ENCODE measurements around the gene ACSL1.

The ACSL1 gene

GRCh38 chr4:184861047-184861446 lies 35.3 kb upstream of the ACSL1 start:
- H3K9me3 ChIP-seq (ENCODE audit: severe bottlenecking) = no peaks in the 10 kb centered on the region
- no peak for DNase-seq
- H3K4me3 ChIP-seq (ENCODE audit: low read depth, low read length) = no peak overlapping the region
- no peak overlapping the region for H3K27ac ChIP-seq
- no peaks in the 10 kb centered on the region for H3K27me3 ChIP-seq (ENCODE audit: insufficient read depth, low read depth, severe bottlenecking)
- TF ChIP-seq, protein P1, sequence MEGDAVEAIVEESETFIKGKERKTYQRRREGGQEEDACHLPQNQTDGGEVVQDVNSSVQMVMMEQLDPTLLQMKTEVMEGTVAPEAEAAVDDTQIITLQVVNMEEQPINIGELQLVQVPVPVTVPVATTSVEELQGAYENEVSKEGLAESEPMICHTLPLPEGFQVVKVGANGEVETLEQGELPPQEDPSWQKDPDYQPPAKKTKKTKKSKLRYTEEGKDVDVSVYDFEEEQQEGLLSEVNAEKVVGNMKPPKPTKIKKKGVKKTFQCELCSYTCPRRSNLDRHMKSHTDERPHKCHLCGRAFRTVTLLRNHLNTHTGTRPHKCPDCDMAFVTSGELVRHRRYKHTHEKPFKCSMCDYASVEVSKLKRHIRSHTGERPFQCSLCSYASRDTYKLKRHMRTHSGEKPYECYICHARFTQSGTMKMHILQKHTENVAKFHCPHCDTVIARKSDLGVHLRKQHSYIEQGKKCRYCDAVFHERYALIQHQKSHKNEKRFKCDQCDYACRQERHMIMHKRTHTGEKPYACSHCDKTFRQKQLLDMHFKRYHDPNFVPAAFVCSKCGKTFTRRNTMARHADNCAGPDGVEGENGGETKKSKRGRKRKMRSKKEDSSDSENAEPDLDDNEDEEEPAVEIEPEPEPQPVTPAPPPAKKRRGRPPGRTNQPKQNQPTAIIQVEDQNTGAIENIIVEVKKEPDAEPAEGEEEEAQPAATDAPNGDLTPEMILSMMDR (IDR thresholded peaks at IDR 0.05; ENCODE audit: low read depth, low read length) = no peak
- H3K36me3 ChIP-seq = no peaks in the 10 kb centered on the region

DNA sequence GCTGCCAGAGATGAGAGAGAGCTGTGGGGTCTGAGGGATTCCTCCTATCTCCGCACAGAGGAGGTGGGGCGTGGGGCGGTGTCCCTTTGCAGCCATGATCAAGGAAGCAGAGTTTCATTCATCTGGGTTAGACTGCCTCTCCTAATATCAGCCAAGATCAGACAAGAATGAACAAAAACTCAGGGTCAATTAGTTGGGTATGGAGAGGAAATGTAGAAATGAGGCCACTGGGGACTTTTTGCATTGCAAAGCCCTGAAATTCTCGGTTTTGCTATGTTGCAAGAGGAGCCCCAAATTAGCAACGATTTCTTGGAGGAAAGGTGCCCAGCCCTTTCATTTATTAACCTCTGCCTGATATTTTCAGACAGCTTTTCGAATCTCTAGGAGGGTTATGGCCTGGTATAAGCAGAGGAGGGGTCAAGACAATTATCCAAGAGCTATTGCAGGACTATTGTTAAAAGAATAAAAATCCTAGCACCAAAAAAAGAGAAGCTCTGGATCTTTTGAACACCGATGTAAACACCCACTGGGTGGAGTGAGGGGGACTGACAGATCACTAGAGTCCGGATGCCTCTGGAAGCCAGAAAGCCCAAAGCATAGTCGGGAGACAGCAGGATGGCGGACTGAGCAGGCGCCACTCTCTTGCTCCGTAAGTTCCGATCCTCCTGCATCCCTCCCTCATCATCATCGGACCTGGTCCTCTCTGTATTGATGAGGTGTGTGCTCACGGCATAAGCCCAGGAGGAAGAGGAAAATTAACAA lies 34.4 kb upstream of the ACSL1 start:
- Histone ChIP-seq H3K9me3 (ENCODE audit: severe bottlenecking) (no peaks in the 10 kb centered on the region), H3K27ac (no peak overlapping the region), H3K4me3 (ENCODE audit: low read depth, low read length) (no peak overlapping the region), H3K27me3 (ENCODE audit: insufficient read depth, low read depth, severe bottlenecking) (no peaks in the 10 kb centered on the region), H3K36me3 (no peaks in the 10 kb centered on the region)
- TF ChIP-seq, protein P1 (IDR thresholded peaks at IDR 0.05; ENCODE audit: low read depth, low read length) = no peak
- no peak for DNase-seq

DNA sequence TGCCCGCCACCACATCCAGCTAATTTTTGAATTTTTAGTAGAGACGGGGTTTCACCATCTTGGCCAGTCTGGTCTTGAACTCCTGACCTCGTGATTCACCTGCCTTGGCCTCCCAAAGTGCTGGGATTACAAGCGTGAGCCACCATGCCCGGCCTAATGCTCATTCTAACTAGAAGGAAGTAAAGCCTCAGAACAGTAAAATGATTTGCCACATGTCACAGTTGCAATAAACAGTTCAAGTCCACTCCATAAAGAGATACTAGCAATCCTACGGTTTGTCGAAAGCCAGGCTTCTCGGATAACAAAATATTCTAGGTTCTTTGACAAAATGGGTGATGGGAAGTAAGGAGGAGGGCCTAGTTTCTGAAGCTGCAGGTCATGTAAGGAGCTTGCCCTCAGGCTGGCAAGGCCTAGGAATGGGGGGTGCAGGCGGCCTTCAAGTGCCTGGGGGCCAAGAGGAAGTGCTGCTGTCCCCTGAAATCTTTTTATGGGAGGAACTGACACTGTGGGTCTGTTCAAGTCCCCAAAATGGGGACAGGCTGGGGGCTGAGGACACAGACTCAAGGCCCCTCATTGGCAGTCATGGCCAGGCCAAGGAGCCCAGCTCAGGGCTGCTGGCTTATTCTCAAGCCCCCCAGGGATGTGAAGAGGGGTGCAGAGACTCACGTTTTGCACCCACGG lies 31.8 kb upstream of the ACSL1 start:
- H3K4me3 ChIP-seq (ENCODE audit: low read depth, low read length) = no peak overlapping the region
- no peak overlapping the region for H3K27ac ChIP-seq
- no peaks in the 10 kb centered on the region for H3K27me3 ChIP-seq (ENCODE audit: insufficient read depth, low read depth, severe bottlenecking)
- no peak for DNase-seq
- H3K9me3 ChIP-seq (ENCODE audit: severe bottlenecking) = no peaks in the 10 kb centered on the region
- H3K36me3 ChIP-seq = no peaks in the 10 kb centered on the region
- TF ChIP-seq, protein P1 (IDR thresholded peaks at IDR 0.05; ENCODE audit: low read depth, low read length) = no peak

DNA sequence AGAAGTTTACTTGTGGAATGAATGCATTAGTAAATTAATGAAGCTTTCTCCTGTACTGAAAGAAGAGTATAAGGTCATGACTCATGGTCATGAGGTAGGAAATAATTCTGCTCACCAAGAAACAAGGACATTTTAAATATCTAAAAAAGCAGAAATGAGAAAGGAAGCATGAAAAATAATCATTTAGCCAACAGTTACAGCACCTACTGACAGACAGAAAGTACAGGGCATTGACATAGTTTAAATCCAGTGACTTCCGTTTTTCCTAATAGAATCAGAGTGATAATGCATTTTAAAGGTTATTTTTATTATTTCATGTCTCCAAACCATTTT lies 30.5 kb upstream of the ACSL1 start:
- Histone ChIP-seq H3K4me3 (ENCODE audit: low read depth, low read length) (no peak overlapping the region), H3K27me3 (ENCODE audit: insufficient read depth, low read depth, severe bottlenecking) (no peaks in the 10 kb centered on the region), H3K9me3 (ENCODE audit: severe bottlenecking) (no peaks in the 10 kb centered on the region), H3K27ac (no peak overlapping the region), H3K36me3 (no peaks in the 10 kb centered on the region)
- DNase-seq = no peak
- TF ChIP-seq, protein P1 (IDR thresholded peaks at IDR 0.05; ENCODE audit: low read depth, low read length) = no peak

GRCh38 chr4:184854673-184855072 lies 28.9 kb upstream of the ACSL1 start:
- Histone ChIP-seq H3K9me3 (ENCODE audit: severe bottlenecking) (no peaks in the 10 kb centered on the region), H3K4me3 (ENCODE audit: low read depth, low read length) (no peak overlapping the region), H3K27ac (no peak overlapping the region), H3K36me3 (no peaks in the 10 kb centered on the region), H3K27me3 (ENCODE audit: insufficient read depth, low read depth, severe bottlenecking) (no peaks in the 10 kb centered on the region)
- TF ChIP-seq, protein P1 (IDR thresholded peaks at IDR 0.05; ENCODE audit: low read depth, low read length) = no peak
- no peak for DNase-seq
